HepG2 (cell line): Measurements from ENCODE around the gene USP9Y. TPM values are rescaled to one million over a fixed set of nuclear protein-coding genes. Genes with fewer than 3 reads are reported as not detected.

ENCODE experiments used
- ATAC-seq: fragments of 200-7000 bp; cut with Tn5 transposase; 3 replicates; pipeline ENCODE4 v1.9.1; 2020; ENCODE audit warnings: mild to moderate bottlenecking, moderate library complexity
- BruUV-seq: library from RNA; stranded (reverse); fragments of 400-500 nt; replicated peaks from 2 replicates; lab custom pipeline; 2021; lab: Mats Ljungman, UMichigan
- CTCF ChIA-PET: fragments of 300-600 bp; formaldehyde crosslinking; extraction: SDS; loops from one replicate; lab custom pipeline; 2021; ENCODE audit warnings: low total read pairs, inconsistent platforms, low intra/inter-chr PET ratio; lab: Yijun Ruan, JAX
- POLR2A ChIA-PET: fragments of 350-600 bp; sonication (Branson Sonifier 250); formaldehyde crosslinking; loops from one replicate; lab custom pipeline; 2020; ENCODE audit warnings: antibody characterized with exemption, inconsistent platforms; lab: Yijun Ruan, JAX
- DNase-seq: peaks from one replicate; pipeline ENCODE4 v3.0.0-alpha.2; 2015; ENCODE audit warnings: low spot score
- FAIRE-seq: peaks from 3 replicates; lab custom pipeline; 2011; peaks lifted over from hg19 to GRCh38; lab: Jason Lieb, UNC
- H2AFZ ChIP-seq: one replicate; pipeline ENCODE4 v1.6.1; 2011; ENCODE audit warnings: low read length, inconsistent platforms
- H3K27ac ChIP-seq: fragments of 300-600 bp; 3 replicates; pipeline ENCODE4 v1.8.0; 2011; ENCODE audit warnings: mixed run types, mild to moderate bottlenecking, mixed read lengths, low read length, inconsistent platforms; ENCODE audit not compliant: insufficient read depth; ENCODE audit errors: extremely low read length
- H3K27me3 ChIP-seq, 2 experiments: fragments of 200-600 bp in 1 of 2; 2 replicates in 1 of 2; 3 replicates in 1 of 2; pipeline versions ENCODE4 v1.6.0 to v1.8.0; 2011; ENCODE audit warnings: low read length in 2 of 2, mild to moderate bottlenecking in 2 of 2, moderate library complexity in 2 of 2, inconsistent platforms in 1 of 2; ENCODE audit not compliant: insufficient read depth in 2 of 2, control insufficient read depth in 1 of 2
- H3K36me3 ChIP-seq, 2 experiments: fragments of 200-600 bp in 1 of 2; replicated peaks in 1 of 2; 2 replicates in 1 of 2; 3 replicates in 1 of 2; pipeline versions ENCODE4 v1.5.1 to v1.8.0; 2011; ENCODE audit warnings: low read length in 2 of 2, inconsistent platforms in 1 of 2; ENCODE audit not compliant: insufficient read depth in 2 of 2, control insufficient read depth in 1 of 2
- H3K4me1 ChIP-seq: 2 replicates; pipeline ENCODE4 v1.5.1; 2012; ENCODE audit warnings: low read length, inconsistent platforms; ENCODE audit not compliant: insufficient read depth
- H3K4me2 ChIP-seq: 2 replicates; pipeline ENCODE4 v1.6.0; 2011; ENCODE audit warnings: low read depth, low read length, inconsistent platforms
- H3K4me3 ChIP-seq, 3 experiments: fragments of 200-600 bp in 1 of 3; sonication (generic), shearing (Covaris generic) in 1 of 3; replicated peaks in 1 of 3; 2 replicates each; pipeline ENCODE4 v1.5.1; 2011 to 2016; ENCODE audit warnings: low read length in 3 of 3, inconsistent platforms in 2 of 3, low read depth in 2 of 3, mild to moderate bottlenecking in 2 of 3, control low read depth in 1 of 3, mixed read lengths in 1 of 3; ENCODE audit not compliant: insufficient read depth in 1 of 3
- H3K79me2 ChIP-seq: one replicate; pipeline ENCODE4 v1.6.1; 2011; ENCODE audit warnings: low read length, inconsistent platforms; ENCODE audit not compliant: insufficient read depth
- H3K9ac ChIP-seq: 2 replicates; pipeline ENCODE4 v1.6.0; 2011; ENCODE audit warnings: mild to moderate bottlenecking, low read depth, low read length, inconsistent platforms; ENCODE audit not compliant: insufficient read depth
- H3K9me3 ChIP-seq: 2 replicates; pipeline ENCODE4 v1.5.1; 2012; ENCODE audit warnings: mild to moderate bottlenecking, low read length
- H4K20me1 ChIP-seq: 2 replicates; pipeline ENCODE4 v1.6.0; 2011; ENCODE audit warnings: inconsistent platforms, mild to moderate bottlenecking, low read length, moderate library complexity; ENCODE audit not compliant: insufficient read depth
- ATF3 ChIP-seq: sonication (generic); formaldehyde crosslinking; IDR thresholded peaks from 2 replicates; pipeline ENCODE4 v1.4.0; 2020; ENCODE audit warnings: missing genetic modification reagents
- DRAP1 ChIP-seq: IDR thresholded peaks from 2 replicates; pipeline ENCODE4 v1.6.1; 2016; ENCODE audit warnings: missing genetic modification reagents, missing compliant biosample characterization
- FOSL2 ChIP-seq: sonication (generic); formaldehyde crosslinking; IDR thresholded peaks from 2 replicates; pipeline ENCODE4 v1.4.0; 2020; ENCODE audit warnings: missing genetic modification reagents
- HNF4A ChIP-seq: sonication (generic); formaldehyde crosslinking; IDR thresholded peaks from 2 replicates; pipeline ENCODE4 v1.4.0; 2020; ENCODE audit warnings: missing genetic modification reagents
- HNRNPLL ChIP-seq: fragments of 200-400 bp; formaldehyde crosslinking; IDR thresholded peaks from 2 replicates; pipeline ENCODE4 v1.6.1; 2017; ENCODE audit warnings: mild to moderate bottlenecking, low read depth, low read length; ENCODE audit not compliant: poor library complexity, severe bottlenecking
- JUNB ChIP-seq: sonication (generic); formaldehyde crosslinking; IDR thresholded peaks from 2 replicates; pipeline ENCODE4 v1.8.0; 2022; ENCODE audit warnings: missing genetic modification reagents, mild to moderate bottlenecking, borderline replicate concordance
- KDM6A ChIP-seq: IDR thresholded peaks from 2 replicates; pipeline ENCODE4 v1.6.1; 2016; ENCODE audit warnings: low read depth
- KMT2B ChIP-seq: IDR thresholded peaks from 2 replicates; pipeline ENCODE4 v1.6.1; 2016; ENCODE audit warnings: missing genetic modification reagents, missing compliant biosample characterization
- MIER3 ChIP-seq: IDR thresholded peaks from 2 replicates; pipeline ENCODE4 v1.6.1; 2016; ENCODE audit warnings: missing compliant biosample characterization, borderline replicate concordance
- RBFOX2 ChIP-seq: fragments of 200-400 bp; formaldehyde crosslinking; IDR thresholded peaks from 2 replicates; pipeline ENCODE4 v1.6.1; 2017; ENCODE audit warnings: low read depth, mild to moderate bottlenecking, low read length
- RFXAP ChIP-seq: sonication (generic); formaldehyde crosslinking; IDR thresholded peaks from 2 replicates; pipeline ENCODE4 v1.4.0; 2020; ENCODE audit warnings: missing genetic modification reagents, borderline replicate concordance
- SAP130 ChIP-seq: IDR thresholded peaks from 2 replicates; pipeline ENCODE4 v1.6.1; 2016; ENCODE audit warnings: low read depth
- SMAD9 ChIP-seq: sonication (generic); formaldehyde crosslinking; IDR thresholded peaks from 2 replicates; pipeline ENCODE4 v1.5.1; 2020; ENCODE audit warnings: mild to moderate bottlenecking, missing genetic modification reagents
- SP5 ChIP-seq: IDR thresholded peaks from 2 replicates; pipeline ENCODE4 v1.6.1; 2016; ENCODE audit warnings: low read depth, borderline replicate concordance
- YY1 ChIP-seq: IDR thresholded peaks from 2 replicates; pipeline ENCODE4 v1.6.1; 2011; ENCODE audit warnings: low read length, low read depth, moderate library complexity, mild to moderate bottlenecking; ENCODE audit not compliant: insufficient read depth, insufficient replicate concordance
- ZNF331 ChIP-seq: sonication (generic); formaldehyde crosslinking; IDR thresholded peaks from 2 replicates; pipeline ENCODE4 v1.4.0; 2020; ENCODE audit warnings: missing genetic modification reagents
- ZNF451 ChIP-seq: sonication (generic); formaldehyde crosslinking; IDR thresholded peaks from 2 replicates; pipeline ENCODE4 v1.5.0; 2020; ENCODE audit warnings: mild to moderate bottlenecking, missing genetic modification reagents
- ZNF562 ChIP-seq: sonication (generic); formaldehyde crosslinking; IDR thresholded peaks from 2 replicates; pipeline ENCODE4 v1.8.0; 2022; ENCODE audit warnings: missing genetic modification reagents, borderline replicate concordance
- ZNF572 ChIP-seq: sonication (generic); formaldehyde crosslinking; IDR thresholded peaks from 2 replicates; pipeline ENCODE4 v1.5.1; 2020; ENCODE audit warnings: mild to moderate bottlenecking, missing genetic modification reagents
- ZNF605 ChIP-seq: sonication (generic); formaldehyde crosslinking; IDR thresholded peaks from 2 replicates; pipeline ENCODE4 v1.8.0; 2022; ENCODE audit warnings: mild to moderate bottlenecking, missing genetic modification reagents
- ZNF678 ChIP-seq: sonication (generic); formaldehyde crosslinking; IDR thresholded peaks from 2 replicates; pipeline ENCODE4 v1.4.0; 2020; ENCODE audit warnings: mild to moderate bottlenecking, missing genetic modification reagents
- ZSCAN5A ChIP-seq: sonication (generic); formaldehyde crosslinking; IDR thresholded peaks from 2 replicates; pipeline ENCODE4 v1.8.0; 2022; ENCODE audit warnings: mild to moderate bottlenecking, missing genetic modification reagents, borderline replicate concordance
- WGBS: methylation state at CpG from one replicate; pipeline ENCODE4 v1.1.6; 2017; ENCODE audit warnings: low lambda C conversion rate; 5-methylcytosine and 5-hydroxymethylcytosine counted together
- in situ Hi-C: cut with HindIII; loops from 2 replicates; pipeline ENCODE4 v1.10.0; 2017; ENCODE audit warnings: low pct_unique_long_range_greater_than_20kb; ENCODE audit not compliant: extremely low pct_ligation_motif_present
- intact Hi-C: fragments of 100-400 bp; cut with micrococcal nuclease; formaldehyde crosslinking; loops from one replicate; pipeline ENCODE4 v1.10.0; 2022; ENCODE audit not compliant: unreplicated experiment
- polyA plus RNA-seq, 8 experiments: library from polyadenylated mRNA; depleted of rRNA in 3 of 8; stranded (reverse) in 7 of 8; unstranded in 1 of 8; fragments of >200 nt; fragmentation: Illumina TruSeq in 4 of 8; extraction: Trizol in 4 of 8; gene quantifications; 2 replicates each; pipeline versions ENCODE4 v1.2.1 to v1.2.3, GENCODE V29; 2011 to 2016; ENCODE audit warnings: low read depth in 4 of 8, missing spikeins in 1 of 8, mixed read lengths in 1 of 8; ENCODE audit not compliant: insufficient read depth in 1 of 8
- total RNA-seq, 5 experiments: library from RNA; depleted of rRNA; stranded (reverse); fragments of >200 nt; fragmentation: Illumina TruSeq; extraction: Trizol; gene quantifications; 2 replicates each; pipeline ENCODE4 v1.2.3, GENCODE V29; 2016; ENCODE audit warnings: low read depth in 1 of 5

The USP9Y gene
- total and polyA plus RNA-seq, 2 of the 13 experiments (the other 11 are each of a cell fraction or from before 2014, with no cell fraction given): 14.6 to 41.9 TPM

GRCh38 chrY:12904618-12905516 lies 203.8 kb downstream of the USP9Y start, which contains the start of gene DDX3Y:
DDX3Y (plus strand) TSS chrY:12904868; CDS start chrY:12904937, 69 bp downstream.
- H3K27ac ChIP-seq: peak within 1 kb of the TSS; percentile 96
- H3K4me3 ChIP-seq: peak within 1 kb of the TSS; percentile 70 to 94 (median 77)
- CTCF ChIA-PET: no interaction called here
- intact Hi-C loops: no loop called here
- H3K9me3 ChIP-seq: no peaks in the 10 kb centered on the region
- ATAC-seq: peak; percentile 96
- peaks cover 28% of the 10 kb centered on the region for H3K4me1 ChIP-seq
- TSS peak; percentile 67 for BruUV-seq
- no peaks in the 10 kb centered on the region; a peak in 1 of 5 replicates for H3K27me3 ChIP-seq
- peak within 1 kb of the TSS; percentile 98 for H2AFZ ChIP-seq
- 10% methylated on average over 12 of the region's 54 CpGs for WGBS
- H3K36me3 ChIP-seq: no peaks in the 10 kb centered on the region
- POLR2A ChIA-PET: interaction anchor here (0.8 to 1.0 kb wide), 2 partner anchors 14 to 800 kb away, joined by 3 to 4 read pairs; no protein-coding TSS in a partner anchor
- peaks cover 52% of the 10 kb centered on the region for H3K79me2 ChIP-seq
- in situ Hi-C loops: loop anchor here (25.0 kb wide), 1 partner anchor 432 kb away; no protein-coding TSS in a partner anchor
- DNase-seq: peak; percentile 85
- peak within 1 kb of the TSS; percentile 98 for H3K9ac ChIP-seq
- peaks cover 40% of the 10 kb centered on the region for H4K20me1 ChIP-seq
- H3K4me2 ChIP-seq: peak within 1 kb of the TSS; percentile 71
- FAIRE-seq: peak; percentile 99
- TF ChIP-seq HNRNPLL: peak; percentile 36
- no peak for TF ChIP-seq RFXAP
- TF ChIP-seq HNF4A (CRISPR knock-in tag): no peak
- 0 out of 2 replicates have a peak, but pooled peaks have one; percentile 22 for TF ChIP-seq MIER3
- TF ChIP-seq KMT2B (CRISPR knock-in tag): 0 out of 2 replicates have a peak, but pooled peaks have one; percentile 16
- TF ChIP-seq DRAP1 (CRISPR knock-in tag): peak; percentile 89
- TF ChIP-seq ZNF572 (CRISPR knock-in tag): no peak
- TF ChIP-seq ZNF678 (CRISPR knock-in tag): no peak
- TF ChIP-seq FOSL2 (CRISPR knock-in tag): peak; percentile 76
- no peak for TF ChIP-seq YY1
- TF ChIP-seq ATF3: 0 out of 2 replicates have a peak, but pooled peaks have one; percentile 24
- no peak for TF ChIP-seq JUNB
- TF ChIP-seq SP5 (CRISPR knock-in tag): no peak
- TF ChIP-seq ZNF562 (CRISPR knock-in tag): no peak
- TF ChIP-seq ZNF331 (CRISPR knock-in tag): 0 out of 2 replicates have a peak, but pooled peaks have one; percentile 5
- no peak for TF ChIP-seq ZNF451 (CRISPR knock-in tag)
- TF ChIP-seq ZSCAN5A (CRISPR knock-in tag): no peak
- no peak for TF ChIP-seq ZNF605
- TF ChIP-seq SMAD9 (CRISPR knock-in tag): no peak
- peak; percentile 28; the same call in 1 of the 2 replicates for TF ChIP-seq SAP130 (CRISPR knock-in tag)
- no peak for TF ChIP-seq KDM6A (CRISPR knock-in tag)
- peak; percentile 43; the same call in 1 of the 2 replicates for TF ChIP-seq RBFOX2
